Measurements from ENCODE around the gene RPL6. TPM values are rescaled to one million over a fixed set of nuclear protein-coding genes. Genes with fewer than 3 reads are reported as not detected.
"Not testable (repeated sequence)": the region's sequence is repeated elsewhere in the genome, so short reads cannot be mapped to it uniquely, and the experiment has no call there.

The RPL6 gene
- total and polyA plus RNA-seq, 4 donors, result 1,004 to 2,870 (median 1,243) TPM

DNA sequence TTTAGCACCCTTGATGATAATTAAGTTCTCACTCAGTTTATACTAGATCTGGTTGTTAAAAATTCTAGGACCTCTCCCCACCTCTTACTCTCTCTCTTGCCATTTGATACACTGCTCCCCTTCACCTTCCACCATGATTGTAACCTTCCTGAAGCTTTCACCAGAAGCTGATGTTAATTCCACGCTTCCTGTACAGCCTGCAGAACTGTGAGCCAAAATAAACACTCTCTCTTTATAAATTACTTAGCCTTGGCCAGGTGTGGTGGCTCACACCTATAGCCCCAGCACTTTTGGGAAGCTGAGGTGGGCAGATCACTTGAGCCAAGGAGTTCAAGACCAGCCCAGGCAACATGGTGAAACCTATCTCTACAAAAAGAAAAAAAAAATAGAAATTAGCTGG lies 16.1 kb downstream of the RPL6 start:
- no peak for DNase-seq
- TF ChIP-seq CTCF (IDR thresholded peaks at IDR 0.05; ENCODE audit: control extremely low read depth, extremely low read depth), result no peak
- WGBS, 2 donors, result 69 to 89% methylated on average over 1 of the region's 1 CpG
- Histone ChIP-seq H3K4me3 (no peak overlapping the region), H3K4me1 (ENCODE audit: control insufficient read depth in 5 of 5, insufficient read depth in 5 of 5, low read length in 5 of 5) (no peaks in the 10 kb centered on the region), H3K27me3 (ENCODE audit: control insufficient read depth in 3 of 3, insufficient read depth in 3 of 3, low read length in 2 of 3) (no peaks in the 10 kb centered on the region), H3K9ac (ENCODE audit: insufficient read depth in 1 of 2, low read length in 2 of 2) (no peak overlapping the region), H3K27ac (ENCODE audit: low read depth in 1 of 2, low read length in 1 of 2) (no peak overlapping the region), H3K9me3 (ENCODE audit: control insufficient read depth in 4 of 4, insufficient read depth in 3 of 4, low read length in 3 of 4) (no peaks in the 10 kb centered on the region), H3K36me3 (ENCODE audit: control insufficient read depth in 4 of 4, insufficient read depth in 4 of 4, low read length in 4 of 4) (no peaks in the 10 kb centered on the region)
- no peak for ATAC-seq (ENCODE audit: insufficient read depth, low FRiP score)

DNA sequence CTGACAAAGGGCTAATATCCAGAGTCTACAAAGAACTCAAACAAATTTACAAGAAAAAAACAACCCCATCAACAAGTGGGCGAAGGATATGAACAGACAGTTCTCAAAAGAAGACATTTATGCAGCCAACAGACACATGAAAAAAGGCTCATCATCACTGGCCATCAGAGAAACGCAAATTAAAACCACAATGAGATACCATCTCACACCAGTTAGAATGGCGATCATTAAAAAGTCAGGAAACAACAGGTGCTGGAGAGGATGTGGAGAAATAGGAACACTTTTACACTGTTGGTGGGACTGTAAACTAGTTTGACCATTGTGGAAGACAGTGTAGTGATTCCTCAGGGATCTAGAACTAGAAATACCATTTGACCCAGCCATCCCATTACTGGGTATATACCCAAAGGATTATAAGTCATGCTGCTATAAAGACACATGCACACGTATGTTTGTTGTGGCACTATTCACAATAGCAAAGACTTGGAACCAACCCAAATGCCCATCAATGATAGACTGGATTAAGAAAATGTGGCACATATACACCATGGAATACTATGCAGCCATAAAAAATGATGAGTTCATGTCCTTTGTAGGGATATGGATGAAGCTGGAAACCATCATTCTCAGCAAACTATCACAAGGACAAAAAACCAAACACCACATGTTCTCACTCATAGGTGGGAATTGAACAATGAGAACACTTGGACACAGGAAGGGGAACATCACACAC lies 19.3 kb downstream of the RPL6 start:
- ATAC-seq (ENCODE audit: insufficient read depth, low FRiP score); H3K4me3 ChIP-seq; H3K27me3 ChIP-seq (ENCODE audit: control insufficient read depth in 3 of 3, insufficient read depth in 3 of 3, low read length in 2 of 3); H3K36me3 ChIP-seq (ENCODE audit: control insufficient read depth in 4 of 4, insufficient read depth in 4 of 4, low read length in 4 of 4); DNase-seq; H3K9me3 ChIP-seq (ENCODE audit: control insufficient read depth in 4 of 4, insufficient read depth in 3 of 4, low read length in 3 of 4); H3K9ac ChIP-seq (ENCODE audit: insufficient read depth in 1 of 2, low read length in 2 of 2); H3K27ac ChIP-seq (ENCODE audit: low read depth in 1 of 2, low read length in 1 of 2): not testable (repeated sequence)
- H3K4me1 ChIP-seq (ENCODE audit: control insufficient read depth in 5 of 5, insufficient read depth in 5 of 5, low read length in 5 of 5), result peaks cover 0 to 10% (median 0%) of the 10 kb centered on the region in 5 donors
- 73 to 85% methylated on average over 2 to 3 of the region's 4 CpGs for WGBS, 2 donors

DNA sequence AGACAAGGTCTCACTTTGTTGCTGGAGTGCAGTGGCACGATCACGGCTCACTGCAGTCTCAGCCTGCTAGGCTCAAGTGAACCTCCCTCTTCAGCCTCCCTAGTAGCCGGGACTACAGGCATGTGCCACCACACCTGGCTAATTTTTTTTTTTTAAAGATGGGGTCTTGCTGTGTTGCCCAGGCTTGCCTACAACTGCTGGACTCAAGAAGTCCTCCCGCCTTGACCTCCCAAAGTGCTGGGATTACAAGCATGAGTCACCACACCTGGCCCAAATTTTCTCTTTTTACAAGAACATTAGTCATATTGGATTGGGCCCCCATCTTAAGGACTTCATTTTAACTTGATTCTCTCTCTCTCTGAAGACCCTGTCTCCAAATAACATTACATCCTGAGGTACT lies 20.2 kb downstream of the RPL6 start:
- Histone ChIP-seq H3K27me3 (ENCODE audit: control insufficient read depth in 3 of 3, insufficient read depth in 3 of 3, low read length in 2 of 3) (no peaks in the 10 kb centered on the region), H3K36me3 (ENCODE audit: control insufficient read depth in 4 of 4, insufficient read depth in 4 of 4, low read length in 4 of 4) (no peaks in the 10 kb centered on the region), H3K4me1 (ENCODE audit: control insufficient read depth in 5 of 5, insufficient read depth in 5 of 5, low read length in 5 of 5) (peaks cover 0 to 10% (median 0%) of the 10 kb centered on the region in 5 donors), H3K4me3 (no peak overlapping the region), H3K9ac (ENCODE audit: insufficient read depth in 1 of 2, low read length in 2 of 2) (no peak overlapping the region), H3K9me3 (ENCODE audit: control insufficient read depth in 4 of 4, insufficient read depth in 3 of 4, low read length in 3 of 4) (no peaks in the 10 kb centered on the region), H3K27ac (ENCODE audit: low read depth in 1 of 2, low read length in 1 of 2) (no peak overlapping the region)
- ATAC-seq (ENCODE audit: insufficient read depth, low FRiP score) (no peak), DNase-seq (no peak)
- 85 to 97% methylated on average over 4 of the region's 4 CpGs for WGBS, 2 donors
- no peak for TF ChIP-seq CTCF (IDR thresholded peaks at IDR 0.05; ENCODE audit: control extremely low read depth, extremely low read depth)

- H3K4me3 ChIP-seq, result no peak overlapping the region
- whole genome bisulfite sequencing, 2 donors, result 17 to 43% methylated on average over 3 of the region's 3 CpGs
- H3K27ac ChIP-seq (ENCODE audit: low read depth in 1 of 2, low read length in 1 of 2), result no peak overlapping the region
- no peaks in the 10 kb centered on the region for H3K36me3 ChIP-seq (ENCODE audit: control insufficient read depth in 4 of 4, insufficient read depth in 4 of 4, low read length in 4 of 4)
- TF ChIP-seq CTCF (IDR thresholded peaks at IDR 0.05; ENCODE audit: control extremely low read depth, extremely low read depth), result no peak
- peaks cover 0 to 15% (median 0%) of the 10 kb centered on the region in 5 donors for H3K4me1 ChIP-seq (ENCODE audit: control insufficient read depth in 5 of 5, insufficient read depth in 5 of 5, low read length in 5 of 5)
- no peaks in the 10 kb centered on the region for H3K9me3 ChIP-seq (ENCODE audit: control insufficient read depth in 4 of 4, insufficient read depth in 3 of 4, low read length in 3 of 4)
- peak; percentile 57 to 84 (median 68) for DNase-seq
- H3K27me3 ChIP-seq (ENCODE audit: control insufficient read depth in 3 of 3, insufficient read depth in 3 of 3, low read length in 2 of 3), result no peaks in the 10 kb centered on the region
- ATAC-seq (ENCODE audit: insufficient read depth, low FRiP score), result no peak
- no peak overlapping the region for H3K9ac ChIP-seq (ENCODE audit: insufficient read depth in 1 of 2, low read length in 2 of 2)
These were observed 22.7 kb downstream of the RPL6 start for GRCh38 chr12:112386726-112387125.

Measured in lung (tissue), 12 donors.